K562 (cell line): ENCODE data around the gene BCKDHB. TPM values are rescaled to one million over a fixed set of nuclear protein-coding genes. Genes with fewer than 3 reads are reported as not detected.

Source experiments
- CEBPB ChIP-seq: fragments of 450-650 bp; IDR thresholded peaks from 2 replicates; pipeline ENCODE4 v1.6.1; 2016; ENCODE audit warnings: missing genetic modification characterization, missing compliant biosample characterization
- CHD2 ChIP-seq: IDR thresholded peaks from 2 replicates; pipeline ENCODE4 v1.6.1; 2011; ENCODE audit warnings: low read depth, low read length
- ETS2 ChIP-seq: IDR thresholded peaks from 2 replicates; pipeline ENCODE4 v1.6.1; 2016; ENCODE audit warnings: borderline replicate concordance, missing genetic modification characterization, mild to moderate bottlenecking, moderate library complexity, missing compliant biosample characterization; ENCODE audit not compliant: poor library complexity, severe bottlenecking
- HDGF ChIP-seq: fragments of 450-650 bp; IDR thresholded peaks from 2 replicates; pipeline ENCODE4 v1.6.1; 2016
- HES1 ChIP-seq: fragments of 450-650 bp; IDR thresholded peaks from 2 replicates; pipeline ENCODE4 v1.6.1; 2016; ENCODE audit warnings: low read depth, mild to moderate bottlenecking, moderate library complexity
- MYNN ChIP-seq, 2 experiments: sonication (generic); formaldehyde crosslinking in 1 of 2; IDR thresholded peaks; 2 replicates each; pipeline versions ENCODE4 v1.5.0 to v1.6.1; 2016 to 2020; ENCODE audit warnings: antibody characterized with exemption in 1 of 2, missing genetic modification reagents in 1 of 2
- NFYB ChIP-seq: IDR thresholded peaks from 2 replicates; pipeline ENCODE4 v1.6.1; 2011; ENCODE audit warnings: mild to moderate bottlenecking, moderate library complexity; ENCODE audit not compliant: insufficient read length; ENCODE audit errors: extremely low read depth
- ZEB2 ChIP-seq: fragments of 450-650 bp; IDR thresholded peaks from 2 replicates; pipeline ENCODE4 v1.6.1; 2016
- ZMIZ1 ChIP-seq, 2 experiments: fragments of 150-350 bp in 1 of 2; IDR thresholded peaks; 2 replicates each; pipeline ENCODE4 v1.6.1; 2012 to 2016; ENCODE audit warnings: low read depth in 2 of 2, low read length in 2 of 2, mild to moderate bottlenecking in 1 of 2, moderate library complexity in 1 of 2
- ZNF584 ChIP-seq: fragments of 200-800 bp; sonication (Bioruptor generic); IDR thresholded peaks from 2 replicates; pipeline ENCODE4 v1.6.1; 2016; ENCODE audit warnings: low read depth, mild to moderate bottlenecking, missing genetic modification characterization, missing compliant biosample characterization
- polyA plus RNA-seq, 8 experiments: library from polyadenylated mRNA; depleted of rRNA in 4 of 8; stranded (reverse) in 5 of 8; unstranded in 3 of 8; fragments of >200 nt; fragmentation: Nextera tagmentation in 2 of 8; fragmentation: Illumina TruSeq in 1 of 8; extraction: Ambion mirVana in 2 of 8; extraction: Trizol in 1 of 8; gene quantifications; 2 replicates each; pipeline versions ENCODE4 v1.2.1 to v1.2.3, GENCODE V29; 2011 to 2014; ENCODE audit warnings: inconsistent platforms in 1 of 8, missing spikeins in 1 of 8
- total RNA-seq, 7 experiments: library from RNA; depleted of rRNA in 6 of 7; stranded (reverse); fragments of >200 nt in 6 of 7; fragmentation: Illumina TruSeq in 2 of 7; extraction: Trizol in 2 of 7; gene quantifications; 2 replicates each; pipeline versions ENCODE4 v1.2.1 to v1.2.3, GENCODE V29; 2011 to 2021; ENCODE audit warnings: low replicate concordance in 1 of 7

Gene BCKDHB
- total and polyA plus RNA-seq, 9 of the 15 experiments (the other 6 are each of a cell fraction or from before 2014, with no cell fraction given) = 4.1 to 23.7 (median 7.5) TPM

DNA sequence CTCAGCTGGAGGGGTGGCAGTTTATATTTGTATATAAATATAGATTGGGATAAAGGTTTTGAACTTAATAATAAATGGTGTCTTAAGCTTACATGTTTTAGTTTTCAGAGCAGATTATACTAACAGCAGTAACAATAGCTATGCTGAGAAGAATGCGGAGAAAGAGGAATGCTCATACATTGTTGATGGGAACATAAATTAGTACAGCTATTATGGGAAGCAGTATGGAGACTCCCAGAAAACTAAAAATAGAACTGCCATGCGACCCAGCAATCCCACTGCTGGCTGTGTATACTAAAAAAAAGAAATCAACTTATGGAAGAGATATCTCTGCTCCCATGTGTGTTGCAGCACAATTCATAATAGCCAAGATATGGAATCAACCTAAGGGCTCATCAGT, 127.9 kb downstream of the BCKDHB start (continued):
- no peak for TF ChIP-seq ZMIZ1 (IDR thresholded peaks at IDR 0.05; ENCODE audit: low read depth in 2 of 2, low read length in 2 of 2)
- no peak for TF ChIP-seq ETS2 (tag)
- TF ChIP-seq NFYB = no peak
- no peak for TF ChIP-seq ZEB2
- TF ChIP-seq HES1 = no peak
- no peak for TF ChIP-seq ZNF584 (CRISPR knock-in tag)
- no peak for TF ChIP-seq MYNN (IDR thresholded peaks at IDR 0.05)
- no peak for TF ChIP-seq MYNN (CRISPR knock-in tag; IDR thresholded peaks at IDR 0.05)
- no peak for TF ChIP-seq HDGF
- no peak for TF ChIP-seq CEBPB (tag)
- TF ChIP-seq CHD2 = no peak
